CD4-positive, alpha-beta memory T cell (primary cell): ENCODE data around the gene IL17RD. TPM values are rescaled to one million over a fixed set of nuclear protein-coding genes. Genes with fewer than 3 reads are reported as not detected.

Experiments
- CTCF ChIA-PET: fragments of 350-600 bp; sonication (Branson Sonifier 250); formaldehyde crosslinking; loops from one replicate; lab custom pipeline; 2021; ENCODE audit warnings: inconsistent platforms; ENCODE audit not compliant: partially characterized antibody; lab: Charles Lee
- POLR2A ChIA-PET: fragments of 350-600 bp; sonication (Branson Sonifier 250); formaldehyde crosslinking; loops from one replicate; lab custom pipeline; 2021; ENCODE audit not compliant: partially characterized antibody; lab: Charles Lee
- DNase-seq, 5 donors: peaks; one replicate each; pipeline versions ENCODE4 v3.0.0 to v3.0.0-alpha.2; 2020 to 2022; ENCODE audit warnings: mixed read lengths in 1 of 5
- H3K27ac ChIP-seq: one replicate; pipeline ENCODE4 v1.7.0; 2013; ENCODE audit warnings: low read depth, low read length
- H3K27me3 ChIP-seq: 2 replicates; pipeline ENCODE4 v1.7.0; 2013; ENCODE audit warnings: mild to moderate bottlenecking, low read length, moderate library complexity; ENCODE audit not compliant: insufficient read depth
- H3K36me3 ChIP-seq: 2 replicates; pipeline ENCODE4 v1.7.0; 2013; ENCODE audit warnings: mild to moderate bottlenecking, low read length, moderate library complexity; ENCODE audit not compliant: insufficient read depth
- H3K4me1 ChIP-seq: 2 replicates; pipeline ENCODE4 v1.7.0; 2013; ENCODE audit warnings: mild to moderate bottlenecking, low read length, moderate library complexity; ENCODE audit not compliant: insufficient read depth
- H3K4me3 ChIP-seq, 2 donors: one replicate each; pipeline ENCODE4 v1.7.0; 2013; ENCODE audit warnings: low read length in 2 of 2, mild to moderate bottlenecking in 1 of 2
- H3K9me3 ChIP-seq, 2 donors: one replicate each; pipeline ENCODE4 v1.7.0; 2013; ENCODE audit warnings: low read length in 2 of 2, control low read depth in 1 of 2; ENCODE audit not compliant: control insufficient read depth in 1 of 2
- H3K27ac Mint-ChIP-seq, 7 donors: one replicate each; pipeline ENCODE4 v1.8.0; 2020 to 2021; ENCODE audit warnings: mixed read lengths in 7 of 7, mild to moderate bottlenecking in 6 of 7, inconsistent platforms in 3 of 7, moderate library complexity in 3 of 7
- H3K27me3 Mint-ChIP-seq, 2 donors: one replicate each; pipeline ENCODE4 v1.8.0; 2020 to 2021; ENCODE audit warnings: mixed read lengths in 2 of 2
- H3K36me3 Mint-ChIP-seq, 2 donors: one replicate each; pipeline ENCODE4 v1.8.0; 2020 to 2021; ENCODE audit warnings: mixed read lengths in 2 of 2, inconsistent platforms in 1 of 2, mild to moderate bottlenecking in 1 of 2
- H3K4me1 Mint-ChIP-seq, 4 donors: one replicate each; pipeline ENCODE4 v1.8.0; 2020 to 2021; ENCODE audit warnings: mixed read lengths in 4 of 4, mild to moderate bottlenecking in 1 of 4
- H3K4me3 Mint-ChIP-seq, 8 donors: one replicate each; pipeline ENCODE4 v1.8.0; 2020 to 2021; ENCODE audit warnings: mixed read lengths in 8 of 8, mild to moderate bottlenecking in 7 of 8, moderate library complexity in 6 of 8, inconsistent platforms in 3 of 8
- H3K9me3 Mint-ChIP-seq, 8 donors: one replicate each; pipeline ENCODE4 v1.8.0; 2020 to 2021; ENCODE audit warnings: mixed read lengths in 8 of 8, mild to moderate bottlenecking in 5 of 8, inconsistent platforms in 3 of 8, moderate library complexity in 1 of 8
- intact Hi-C: fragments of 100-400 bp; cut with micrococcal nuclease; formaldehyde crosslinking; loops from one replicate; pipeline ENCODE4 v1.15.1; 2023
- polyA plus RNA-seq, 2 donors: library from polyadenylated mRNA; unstranded; fragments of 300-500 nt; fragmentation: Illumina TruSeq; gene quantifications; one replicate each; pipeline ENCODE4 v1.2.3, GENCODE V29; 2021
- total RNA-seq, 2 experiments: library from RNA; stranded (reverse); gene quantifications; one replicate each; pipeline ENCODE4 v1.2.3, GENCODE V29; 2021

Gene IL17RD
- total and polyA plus RNA-seq, 4 experiments from 2014 or later, result not detected

- peaks cover 0 to 2% (median 0%) of the 10 kb centered on the region in 8 donors for H3K9me3 Mint-ChIP-seq
- no peaks in the 10 kb centered on the region for H3K36me3 Mint-ChIP-seq
- POLR2A ChIA-PET, result no interaction called here
- H3K27me3 ChIP-seq, result no peaks in the 10 kb centered on the region
- H3K27ac Mint-ChIP-seq, result no peak overlapping the region
- no peak overlapping the region for H3K4me3 ChIP-seq
- CTCF ChIA-PET, result interaction anchor here (1.1 kb wide), 1 partner anchor 17 kb away, joined by 4 read pairs; no protein-coding TSS in a partner anchor
- no peaks in the 10 kb centered on the region for H3K4me1 ChIP-seq
- no peak overlapping the region for H3K4me3 Mint-ChIP-seq
- no peaks in the 10 kb centered on the region for H3K36me3 ChIP-seq
- intact Hi-C loops, result no loop called here
- no peak for DNase-seq
- no peaks in the 10 kb centered on the region for H3K9me3 ChIP-seq
- no peaks in the 10 kb centered on the region for H3K4me1 Mint-ChIP-seq
- no peak overlapping the region for H3K27ac ChIP-seq
- peaks cover 9 to 20% of the 10 kb centered on the region in 2 donors for H3K27me3 Mint-ChIP-seq
Observed at GRCh38 chr3:57152151-57153143, 12.7 kb downstream of the IL17RD start.

- H3K4me3 ChIP-seq, result no peak overlapping the region
- H3K4me1 Mint-ChIP-seq, result no peaks in the 10 kb centered on the region
- no peak for DNase-seq
- no peaks in the 10 kb centered on the region for H3K36me3 ChIP-seq
- no peak overlapping the region for H3K27ac ChIP-seq
- no peak overlapping the region for H3K4me3 Mint-ChIP-seq
- no peaks in the 10 kb centered on the region for H3K36me3 Mint-ChIP-seq
- no peaks in the 10 kb centered on the region for H3K9me3 ChIP-seq
- intact Hi-C loops, result no loop called here
- no peaks in the 10 kb centered on the region for H3K27me3 ChIP-seq
- H3K4me1 ChIP-seq, result no peaks in the 10 kb centered on the region
- no peak overlapping the region for H3K27ac Mint-ChIP-seq
- ChIA-PET POLR2A (no interaction called here), CTCF (interaction anchor here (1.1 kb wide), 1 partner anchor 18 kb away, joined by 4 read pairs; no protein-coding TSS in a partner anchor)
- peaks cover 0 to 2% (median 0%) of the 10 kb centered on the region in 8 donors for H3K9me3 Mint-ChIP-seq
- H3K27me3 Mint-ChIP-seq, result peaks cover 13 to 24% of the 10 kb centered on the region in 2 donors
Observed at GRCh38 chr3:57151749-57152148, 13.4 kb downstream of the IL17RD start.

- Histone ChIP-seq H3K4me3 (no peak overlapping the region), H3K36me3 (no peaks in the 10 kb centered on the region), H3K9me3 (no peaks in the 10 kb centered on the region), H3K27me3 (no peaks in the 10 kb centered on the region), H3K27ac (no peak overlapping the region), H3K4me1 (no peaks in the 10 kb centered on the region)
- peaks cover 13 to 22% of the 10 kb centered on the region in 2 donors for H3K27me3 Mint-ChIP-seq
- no peak for DNase-seq
- no peak overlapping the region for H3K4me3 Mint-ChIP-seq
- no peaks in the 10 kb centered on the region for H3K36me3 Mint-ChIP-seq
- CTCF ChIA-PET, result interaction anchor here (1.1 kb wide), 1 partner anchor 19 kb away, joined by 4 read pairs; no protein-coding TSS in a partner anchor
- peaks cover 0 to 2% (median 0%) of the 10 kb centered on the region in 8 donors for H3K9me3 Mint-ChIP-seq
- H3K4me1 Mint-ChIP-seq, result no peaks in the 10 kb centered on the region
- POLR2A ChIA-PET, result no interaction called here
- no peak overlapping the region for H3K27ac Mint-ChIP-seq
- intact Hi-C loops, result no loop called here
Observed at GRCh38 chr3:57151021-57151449, 14.1 kb downstream of the IL17RD start.

GRCh38 chr3:57150113-57150581, 15.0 kb downstream of the IL17RD start:
- H3K36me3 Mint-ChIP-seq, result no peaks in the 10 kb centered on the region
- H3K36me3 ChIP-seq, result no peaks in the 10 kb centered on the region
- H3K4me1 ChIP-seq, result no peaks in the 10 kb centered on the region
- H3K27me3 Mint-ChIP-seq, result peaks cover 13 to 20% of the 10 kb centered on the region in 2 donors
- no peaks in the 10 kb centered on the region for H3K9me3 ChIP-seq
- H3K9me3 Mint-ChIP-seq, result peaks cover 0 to 2% (median 0%) of the 10 kb centered on the region in 8 donors
- no peak for DNase-seq
- no peaks in the 10 kb centered on the region for H3K4me1 Mint-ChIP-seq
- H3K27ac ChIP-seq, result no peak overlapping the region
- H3K27me3 ChIP-seq, result no peaks in the 10 kb centered on the region
- H3K4me3 ChIP-seq, result no peak overlapping the region
- no peak overlapping the region for H3K27ac Mint-ChIP-seq
- no peak overlapping the region for H3K4me3 Mint-ChIP-seq
- ChIA-PET POLR2A (no interaction called here), CTCF (no interaction called here)
- intact Hi-C loops, result no loop called here

GRCh38 chr3:57147071-57147470, 18.1 kb downstream of the IL17RD start:
- Mint-ChIP-seq H3K4me3 (no peak overlapping the region), H3K9me3 (peaks cover 0 to 2% (median 0%) of the 10 kb centered on the region in 8 donors), H3K27me3 (peaks cover 17 to 21% of the 10 kb centered on the region in 2 donors), H3K4me1 (no peaks in the 10 kb centered on the region), H3K27ac (no peak overlapping the region), H3K36me3 (no peaks in the 10 kb centered on the region)
- intact Hi-C loops, result no loop called here
- Histone ChIP-seq H3K36me3 (no peaks in the 10 kb centered on the region), H3K9me3 (no peaks in the 10 kb centered on the region), H3K27me3 (no peaks in the 10 kb centered on the region), H3K4me3 (no peak overlapping the region), H3K27ac (no peak overlapping the region), H3K4me1 (no peaks in the 10 kb centered on the region)
- CTCF ChIA-PET, result interaction anchor here (1.8 kb wide), 1 partner anchor 22 kb away, joined by 4 read pairs; no protein-coding TSS in a partner anchor
- POLR2A ChIA-PET, result no interaction called here
- no peak for DNase-seq

GRCh38 chr3:57145852-57146251, 19.3 kb downstream of the IL17RD start:
- Mint-ChIP-seq H3K4me1 (no peaks in the 10 kb centered on the region), H3K36me3 (no peaks in the 10 kb centered on the region), H3K9me3 (peaks cover 0 to 2% (median 0%) of the 10 kb centered on the region in 8 donors), H3K4me3 (no peak overlapping the region), H3K27me3 (peaks cover 18 to 22% of the 10 kb centered on the region in 2 donors), H3K27ac (no peak overlapping the region)
- H3K36me3 ChIP-seq, result no peaks in the 10 kb centered on the region
- ChIA-PET CTCF (interaction anchor here (1.4 kb wide), 1 partner anchor 12 kb away, joined by 4 read pairs; no protein-coding TSS in a partner anchor), POLR2A (no interaction called here)
- H3K27me3 ChIP-seq, result no peaks in the 10 kb centered on the region
- DNase-seq, result no peak
- H3K27ac ChIP-seq, result no peak overlapping the region
- H3K4me3 ChIP-seq, result no peak overlapping the region
- no peaks in the 10 kb centered on the region for H3K9me3 ChIP-seq
- intact Hi-C loops, result no loop called here
- H3K4me1 ChIP-seq, result no peaks in the 10 kb centered on the region

- Histone ChIP-seq H3K36me3 (no peaks in the 10 kb centered on the region), H3K4me1 (no peaks in the 10 kb centered on the region), H3K27me3 (no peaks in the 10 kb centered on the region), H3K27ac (no peak overlapping the region), H3K9me3 (no peaks in the 10 kb centered on the region), H3K4me3 (no peak overlapping the region)
- ChIA-PET POLR2A (no interaction called here), CTCF (interaction anchor here (0.5 kb wide), 1 partner anchor 44 kb away, joined by 3 read pairs; no protein-coding TSS in a partner anchor)
- no peak for DNase-seq
- intact Hi-C loops, result no loop called here
- H3K4me1 Mint-ChIP-seq, result no peaks in the 10 kb centered on the region
- no peak overlapping the region for H3K4me3 Mint-ChIP-seq
- no peak overlapping the region for H3K27ac Mint-ChIP-seq
- H3K27me3 Mint-ChIP-seq, result peaks cover 16 to 20% of the 10 kb centered on the region in 2 donors
- H3K36me3 Mint-ChIP-seq, result no peaks in the 10 kb centered on the region
- H3K9me3 Mint-ChIP-seq, result peaks cover 0 to 2% (median 0%) of the 10 kb centered on the region in 8 donors
Observed at GRCh38 chr3:57144952-57145351, 20.2 kb downstream of the IL17RD start.
